Stimulated activated memory B cell treated with anti-CD40 and anti-IgM and Interleukin-4, amounts not matched to agents 10 μg/mL and 1 μg/mL and 100 μg/mL, for 72 hours (primary cell): ENCODE measurements around the gene RNF44.
"Not testable (repeated sequence)": the region's sequence is repeated elsewhere in the genome, so short reads cannot be mapped to it uniquely, and the experiment has no call there.

Source experiments
- ATAC-seq: fragments of 150-1000 bp; cut with Tn5 transposase; 2 replicates; pipeline ENCODE4 v1.10.0; 2021
- H3K27ac Mint-ChIP-seq: one replicate; pipeline ENCODE4 v1.8.0; 2022; ENCODE audit warnings: mild to moderate bottlenecking, mixed read lengths
- H3K27me3 Mint-ChIP-seq: one replicate; pipeline ENCODE4 v1.8.0; 2022; ENCODE audit warnings: mixed read lengths
- H3K36me3 Mint-ChIP-seq: one replicate; pipeline ENCODE4 v1.8.0; 2022; ENCODE audit warnings: mixed read lengths
- H3K4me1 Mint-ChIP-seq: one replicate; pipeline ENCODE4 v1.8.0; 2022; ENCODE audit warnings: mixed read lengths
- H3K4me3 Mint-ChIP-seq: one replicate; pipeline ENCODE4 v1.8.0; 2022; ENCODE audit warnings: mild to moderate bottlenecking, moderate library complexity, mixed read lengths
- H3K9me3 Mint-ChIP-seq: one replicate; pipeline ENCODE4 v1.8.0; 2022; ENCODE audit warnings: mixed read lengths

The RNF44 gene

GRCh38 chr5:176491901-176492300 is 45.3 kb downstream of the RNF44 start:
- Mint-ChIP-seq H3K4me3 (no peak overlapping the region), H3K27me3 (no peaks in the 10 kb centered on the region), H3K9me3 (no peaks in the 10 kb centered on the region), H3K36me3 (peaks cover 55% of the 10 kb centered on the region), H3K4me1 (peaks cover 15% of the 10 kb centered on the region), H3K27ac (no peak overlapping the region)
- ATAC-seq = no peak

GRCh38 chr5:176491101-176491502 is 46.1 kb downstream of the RNF44 start:
- H3K36me3 Mint-ChIP-seq = peaks cover 60% of the 10 kb centered on the region
- no peak overlapping the region for H3K27ac Mint-ChIP-seq

DNA sequence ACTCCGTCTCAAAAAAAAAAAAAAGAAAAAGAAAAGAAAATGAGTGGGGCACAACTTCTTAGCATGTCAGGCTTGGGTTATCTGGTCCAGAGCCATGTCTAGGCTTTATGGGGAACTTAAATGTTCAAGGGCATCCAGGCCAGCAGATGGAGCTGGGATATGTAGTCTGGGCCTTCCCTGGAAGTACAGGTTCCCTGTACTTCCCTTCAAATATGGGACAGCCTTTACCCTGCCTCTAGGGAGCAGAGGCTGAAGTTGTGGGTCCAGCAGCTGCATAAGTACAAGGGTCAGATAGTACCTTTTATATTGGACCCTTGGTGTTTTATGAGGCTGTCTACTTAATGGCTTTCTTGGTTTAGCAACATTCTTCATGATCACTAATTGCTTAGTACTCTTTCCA is 46.9 kb downstream of the RNF44 start:
- ATAC-seq = no peak
- H3K27me3 Mint-ChIP-seq = no peaks in the 10 kb centered on the region
- H3K36me3 Mint-ChIP-seq = peaks cover 63% of the 10 kb centered on the region
- peaks cover 25% of the 10 kb centered on the region for H3K4me1 Mint-ChIP-seq
- H3K4me3 Mint-ChIP-seq = no peak overlapping the region
- no peaks in the 10 kb centered on the region for H3K9me3 Mint-ChIP-seq
- H3K27ac Mint-ChIP-seq = no peak overlapping the region

More at GRCh38 chr5:176491101-176491502, 46.1 kb downstream of the RNF44 start:
- no peak for ATAC-seq
- H3K4me3 Mint-ChIP-seq = no peak overlapping the region
- no peaks in the 10 kb centered on the region for H3K9me3 Mint-ChIP-seq
- no peaks in the 10 kb centered on the region for H3K27me3 Mint-ChIP-seq
- H3K4me1 Mint-ChIP-seq = peaks cover 22% of the 10 kb centered on the region

DNA sequence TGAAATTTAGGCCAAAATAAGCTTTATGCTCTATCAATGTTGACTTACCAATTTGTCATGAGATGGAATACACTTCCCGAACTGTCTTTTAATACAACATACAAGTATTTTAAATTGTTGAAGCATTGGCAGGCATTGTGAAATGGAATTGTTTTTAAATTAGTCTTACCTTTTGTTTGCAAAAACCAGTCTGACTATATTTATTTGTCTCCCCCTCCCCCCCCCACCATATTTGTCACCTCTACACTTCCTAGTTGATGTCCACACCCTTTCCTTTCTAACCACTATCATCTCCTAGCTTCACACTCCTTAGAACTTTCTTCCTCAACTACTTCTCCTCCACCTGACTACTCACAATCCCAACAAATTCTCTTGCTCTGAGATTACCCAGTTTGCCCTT is 48.1 kb downstream of the RNF44 start:
- peaks cover 28% of the 10 kb centered on the region for H3K4me1 Mint-ChIP-seq
- peaks cover 65% of the 10 kb centered on the region for H3K36me3 Mint-ChIP-seq
- no peak for ATAC-seq
- H3K4me3 Mint-ChIP-seq = no peak overlapping the region
- peak overlapping the region; percentile 5 for H3K27ac Mint-ChIP-seq
- no peaks in the 10 kb centered on the region for H3K27me3 Mint-ChIP-seq
- no peaks in the 10 kb centered on the region for H3K9me3 Mint-ChIP-seq

DNA sequence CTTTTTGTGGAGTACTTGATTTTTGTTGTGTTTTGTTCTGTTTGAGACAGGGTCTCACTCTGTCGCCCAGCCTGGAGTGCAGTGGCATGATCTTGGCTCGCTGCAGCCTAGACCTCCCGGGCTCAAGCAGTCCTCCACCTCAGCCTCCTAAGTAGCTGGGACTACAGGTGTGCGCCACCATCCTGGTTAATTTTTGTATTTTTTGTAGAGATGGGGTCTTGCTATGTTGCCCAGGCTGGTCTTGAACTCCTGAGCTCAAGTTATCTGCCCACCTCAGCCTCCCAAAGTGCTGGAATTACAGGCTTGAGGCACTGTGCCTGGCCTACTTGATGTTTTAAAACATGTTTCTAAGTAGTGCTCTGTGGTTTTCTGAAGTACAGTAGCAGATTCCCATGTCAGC is 50.0 kb downstream of the RNF44 start:
- ATAC-seq, H3K27ac Mint-ChIP-seq, H3K4me3 Mint-ChIP-seq, H3K27me3 Mint-ChIP-seq, H3K9me3 Mint-ChIP-seq: not testable (repeated sequence)
- H3K36me3 Mint-ChIP-seq = peaks cover 61% of the 10 kb centered on the region
- peaks cover 28% of the 10 kb centered on the region for H3K4me1 Mint-ChIP-seq

GRCh38 chr5:176486189-176486757 is 50.9 kb downstream of the RNF44 start:
- H3K4me1 Mint-ChIP-seq = peaks cover 28% of the 10 kb centered on the region
- H3K27me3 Mint-ChIP-seq = no peaks in the 10 kb centered on the region
- H3K9me3 Mint-ChIP-seq = no peaks in the 10 kb centered on the region
- H3K27ac Mint-ChIP-seq = no peak overlapping the region
- H3K4me3 Mint-ChIP-seq = no peak overlapping the region
- no peak for ATAC-seq
- peaks cover 63% of the 10 kb centered on the region for H3K36me3 Mint-ChIP-seq

DNA sequence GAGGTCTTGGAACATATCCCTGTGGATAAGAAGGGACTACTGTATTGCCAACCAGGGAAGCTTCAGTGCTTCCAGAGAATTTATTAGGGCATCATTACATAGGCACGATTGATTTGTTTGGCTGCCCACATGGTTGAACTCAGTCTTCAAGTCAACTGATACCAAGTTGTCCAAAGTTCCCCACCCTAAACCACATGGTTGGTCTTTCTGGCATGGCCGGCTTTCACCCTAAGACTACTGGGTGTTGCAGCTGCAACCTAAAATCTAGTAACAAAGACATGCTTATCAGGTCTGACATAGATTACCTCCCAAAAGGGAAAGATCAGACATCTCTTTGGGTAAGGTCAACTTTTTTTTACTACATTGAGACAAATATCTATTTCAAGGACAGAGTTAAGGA is 52.0 kb downstream of the RNF44 start:
- no peak for ATAC-seq
- Mint-ChIP-seq H3K4me1 (peaks cover 28% of the 10 kb centered on the region), H3K36me3 (peaks cover 63% of the 10 kb centered on the region), H3K4me3 (no peak overlapping the region), H3K9me3 (no peaks in the 10 kb centered on the region), H3K27me3 (no peaks in the 10 kb centered on the region), H3K27ac (no peak overlapping the region)

DNA sequence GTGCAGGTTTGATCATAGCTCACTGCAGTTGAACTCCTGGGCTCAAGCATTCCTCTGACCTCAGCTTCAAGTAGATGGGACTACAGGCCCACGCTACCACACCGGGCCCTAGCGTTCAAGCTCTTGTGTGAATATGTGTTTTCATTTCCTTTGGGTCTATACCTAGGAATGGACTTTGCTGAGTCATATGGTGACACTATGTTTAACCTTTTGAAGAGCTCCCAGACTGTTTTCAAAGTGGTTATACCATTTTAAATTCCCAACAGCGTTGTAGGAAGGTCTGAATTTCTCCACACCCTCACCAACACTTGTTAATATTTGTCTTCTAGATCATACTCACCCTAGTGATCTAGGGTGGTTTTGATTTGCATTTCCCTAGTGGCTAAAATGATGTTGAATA is 55.5 kb downstream of the RNF44 start:
- Mint-ChIP-seq H3K27me3 (no peaks in the 10 kb centered on the region), H3K4me1 (peaks cover 12% of the 10 kb centered on the region), H3K36me3 (peaks cover 53% of the 10 kb centered on the region), H3K9me3 (no peaks in the 10 kb centered on the region), H3K27ac (no peak overlapping the region), H3K4me3 (no peak overlapping the region)
- ATAC-seq = no peak
